ENCODE measurements around the gene NDUFAF8. TPM values are rescaled to one million over a fixed set of nuclear protein-coding genes. Genes with fewer than 3 reads are reported as not detected.
A peak's percentile ranks its signal among the peaks of the same experiment; 100 is the strongest.

The NDUFAF8 gene
- total and polyA plus RNA-seq, 5 experiments from 2014 or later, result 50.8 to 135 (median 85.2) TPM

GRCh38 chr17:81231121-81231645 is 7.9 kb upstream of the NDUFAF8 start:
- Mint-ChIP-seq H3K27me3 (no peaks in the 10 kb centered on the region), H3K27ac (peak overlapping the region in 2 of 10 donors; percentile 46 to 63), H3K4me3 (peak overlapping the region in 1 of 10 donors; percentile 29), H3K36me3 (peaks cover 0 to 16% (median 6%) of the 10 kb centered on the region in 3 donors), H3K4me1 (peaks cover 9 to 23% (median 17%) of the 10 kb centered on the region in 4 donors), H3K9me3 (no peaks in the 10 kb centered on the region)
- ATAC-seq (no peak), DNase-seq (peak in 1 of 10 donors; percentile 57)
- POLR2A ChIA-PET, result interaction anchor here (0.7 kb wide), 1 partner anchor 14 kb away, joined by 3 read pairs; no protein-coding TSS in a partner anchor

GRCh38 chr17:81231766-81232581 is 7.1 kb upstream of the NDUFAF8 start:
- H3K27ac Mint-ChIP-seq, result no peak overlapping the region
- H3K27me3 Mint-ChIP-seq, result no peaks in the 10 kb centered on the region
- peaks cover 0 to 16% (median 6%) of the 10 kb centered on the region in 3 donors for H3K36me3 Mint-ChIP-seq
- H3K9me3 Mint-ChIP-seq, result no peaks in the 10 kb centered on the region
- POLR2A ChIA-PET, result no interaction called here
- DNase-seq, result peak in 1 of 10 donors; percentile 35
- peaks cover 10 to 26% (median 18%) of the 10 kb centered on the region in 4 donors for H3K4me1 Mint-ChIP-seq
- no peak for ATAC-seq
- no peak overlapping the region for H3K4me3 Mint-ChIP-seq

GRCh38 chr17:81232616-81233241 is 6.4 kb upstream of the NDUFAF8 start:
- no peak overlapping the region for H3K27ac Mint-ChIP-seq
- POLR2A ChIA-PET, result interaction anchor here (2.4 kb wide), 1 partner anchor 10 kb away, joined by 6 read pairs; the partner anchor contains the start of gene CEP131
- DNase-seq, result peak in 1 of 10 donors; percentile 51
- no peak overlapping the region for H3K4me3 Mint-ChIP-seq
- ATAC-seq, result no peak
- H3K27me3 Mint-ChIP-seq, result no peaks in the 10 kb centered on the region
- peaks cover 9 to 31% (median 21%) of the 10 kb centered on the region in 4 donors for H3K4me1 Mint-ChIP-seq
- peaks cover 0 to 16% (median 6%) of the 10 kb centered on the region in 3 donors for H3K36me3 Mint-ChIP-seq
- H3K9me3 Mint-ChIP-seq, result no peaks in the 10 kb centered on the region

- DNase-seq (peak in 1 of 10 donors; percentile 52), ATAC-seq (no peak)
- Mint-ChIP-seq H3K4me3 (no peak overlapping the region), H3K9me3 (no peaks in the 10 kb centered on the region), H3K27me3 (no peaks in the 10 kb centered on the region), H3K27ac (no peak overlapping the region), H3K36me3 (peaks cover 0 to 16% (median 6%) of the 10 kb centered on the region in 3 donors), H3K4me1 (peaks cover 9 to 35% (median 22%) of the 10 kb centered on the region in 4 donors)
- POLR2A ChIA-PET, result interaction anchor here (2.4 kb wide), 1 partner anchor 10 kb away, joined by 6 read pairs; the partner anchor contains the start of gene CEP131
These were observed 5.8 kb upstream of the NDUFAF8 start for GRCh38 chr17:81233316-81233715.

GRCh38 chr17:81233811-81234505 is 5.2 kb upstream of the NDUFAF8 start:
- Mint-ChIP-seq H3K36me3 (peaks cover 0 to 16% (median 6%) of the 10 kb centered on the region in 3 donors), H3K9me3 (no peaks in the 10 kb centered on the region), H3K27me3 (no peaks in the 10 kb centered on the region), H3K27ac (no peak overlapping the region), H3K4me3 (no peak overlapping the region), H3K4me1 (peaks cover 9 to 35% (median 21%) of the 10 kb centered on the region in 4 donors)
- POLR2A ChIA-PET, result interaction anchor here (2.4 kb wide), 1 partner anchor 11 kb away, joined by 6 read pairs; the partner anchor contains the start of gene CEP131
- peak in 1 of 10 donors; percentile 48 for DNase-seq
- ATAC-seq, result no peak

- Mint-ChIP-seq H3K27me3 (no peaks in the 10 kb centered on the region), H3K27ac (peak overlapping the region in 1 of 10 donors; percentile 69), H3K4me1 (peaks cover 9 to 35% (median 22%) of the 10 kb centered on the region in 4 donors), H3K4me3 (peak overlapping the region in 1 of 10 donors; percentile 8), H3K36me3 (peaks cover 0 to 15% (median 6%) of the 10 kb centered on the region in 3 donors), H3K9me3 (no peaks in the 10 kb centered on the region)
- POLR2A ChIA-PET, result interaction anchor here (2.4 kb wide), 1 partner anchor 12 kb away, joined by 6 read pairs; the partner anchor contains the start of gene CEP131
- ATAC-seq (no peak), DNase-seq (peak in 1 of 10 donors; percentile 41)
These were observed 4.6 kb upstream of the NDUFAF8 start for GRCh38 chr17:81234506-81234855.

GRCh38 chr17:81234940-81235821 is 3.9 kb upstream of the NDUFAF8 start:
- H3K4me1 Mint-ChIP-seq, result peaks cover 9 to 35% (median 25%) of the 10 kb centered on the region in 4 donors
- peaks cover 0 to 9% (median 0%) of the 10 kb centered on the region in 3 donors for H3K36me3 Mint-ChIP-seq
- H3K27ac Mint-ChIP-seq, result peak overlapping the region in 1 of 10 donors; percentile 69
- H3K4me3 Mint-ChIP-seq, result peak overlapping the region in 3 of 10 donors; percentile 50 to 56 (median 55)
- DNase-seq (peak in 1 of 10 donors; percentile 59), ATAC-seq (no peak)
- POLR2A ChIA-PET, result interaction anchor here (1.2 to 2.4 kb wide), 2 partner anchors 12 to 15 kb away, joined by 3 to 6 read pairs; partner anchors contain the start of gene CEP131
- H3K9me3 Mint-ChIP-seq, result no peaks in the 10 kb centered on the region
- no peaks in the 10 kb centered on the region for H3K27me3 Mint-ChIP-seq

GRCh38 chr17:81235822-81236740 is 3.0 kb upstream of the NDUFAF8 start:
- peaks cover 0 to 3% (median 0%) of the 10 kb centered on the region in 3 donors for H3K36me3 Mint-ChIP-seq
- ATAC-seq, result no peak
- H3K27me3 Mint-ChIP-seq, result no peaks in the 10 kb centered on the region
- POLR2A ChIA-PET, result interaction anchor here (1.2 kb wide), 1 partner anchor 16 kb away, joined by 3 read pairs; no protein-coding TSS in a partner anchor
- H3K9me3 Mint-ChIP-seq, result no peaks in the 10 kb centered on the region
- peak in 1 of 10 donors; percentile 50 for DNase-seq
- peaks cover 10 to 41% (median 33%) of the 10 kb centered on the region in 4 donors for H3K4me1 Mint-ChIP-seq
- no peak overlapping the region for H3K27ac Mint-ChIP-seq
- H3K4me3 Mint-ChIP-seq, result peak overlapping the region in 6 of 10 donors; percentile 22 to 67 (median 30)

- peak overlapping the region in 5 of 10 donors; percentile 24 to 94 (median 79) for H3K4me3 Mint-ChIP-seq
- H3K36me3 Mint-ChIP-seq, result peaks cover 0 to 3% (median 0%) of the 10 kb centered on the region in 3 donors
- H3K4me1 Mint-ChIP-seq, result peaks cover 12 to 47% (median 39%) of the 10 kb centered on the region in 4 donors
- POLR2A ChIA-PET, result interaction anchor here (1.2 to 3.9 kb wide), 2 partner anchors 15 to 17 kb away, joined by 3 to 43 read pairs; partner anchors contain the start of gene CEP131
- H3K9me3 Mint-ChIP-seq, result no peaks in the 10 kb centered on the region
- no peak for ATAC-seq
- no peaks in the 10 kb centered on the region for H3K27me3 Mint-ChIP-seq
- H3K27ac Mint-ChIP-seq, result peak overlapping the region in 1 of 10 donors; percentile 56
- peak in 1 of 10 donors; percentile 57 for DNase-seq
These were observed 2.3 kb upstream of the NDUFAF8 start for GRCh38 chr17:81236784-81237183.
